Transverse colon (tissue), 4 donors: Measurements from ENCODE around the gene TAOK2.

ENCODE experiments used
- EP300 ChIP-seq: sonication (generic); formaldehyde crosslinking; IDR thresholded peaks from one replicate; pipeline ENCODE4 v1.6.1; 2017; ENCODE audit warnings: antibody characterized with exemption, low read depth
- POLR2A ChIP-seq: fragments of 450-650 bp; IDR thresholded peaks from one replicate; pipeline ENCODE4 v1.6.1; 2016; ENCODE audit warnings: antibody characterized with exemption, mild to moderate bottlenecking, moderate library complexity
- POLR2AphosphoS5 ChIP-seq, 3 donors: sonication (generic); formaldehyde crosslinking; IDR thresholded peaks; one replicate each; pipeline ENCODE4 v1.6.1; 2016; ENCODE audit warnings: antibody characterized with exemption in 3 of 3
- TF ChIP-seq, protein P1 (sequence below), 5 experiments: fragments of 200-600 bp in 3 of 5; fragments of 450-650 bp in 2 of 5; sonication (generic) in 3 of 5; IDR thresholded peaks; 1 replicate in 2 of 5; 2 replicates in 3 of 5; pipeline ENCODE4 v1.5.1; 2016 to 2017; ENCODE audit warnings: antibody characterized with exemption in 5 of 5, inconsistent platforms in 3 of 5, mild to moderate bottlenecking in 2 of 5, moderate library complexity in 1 of 5

DNA sequence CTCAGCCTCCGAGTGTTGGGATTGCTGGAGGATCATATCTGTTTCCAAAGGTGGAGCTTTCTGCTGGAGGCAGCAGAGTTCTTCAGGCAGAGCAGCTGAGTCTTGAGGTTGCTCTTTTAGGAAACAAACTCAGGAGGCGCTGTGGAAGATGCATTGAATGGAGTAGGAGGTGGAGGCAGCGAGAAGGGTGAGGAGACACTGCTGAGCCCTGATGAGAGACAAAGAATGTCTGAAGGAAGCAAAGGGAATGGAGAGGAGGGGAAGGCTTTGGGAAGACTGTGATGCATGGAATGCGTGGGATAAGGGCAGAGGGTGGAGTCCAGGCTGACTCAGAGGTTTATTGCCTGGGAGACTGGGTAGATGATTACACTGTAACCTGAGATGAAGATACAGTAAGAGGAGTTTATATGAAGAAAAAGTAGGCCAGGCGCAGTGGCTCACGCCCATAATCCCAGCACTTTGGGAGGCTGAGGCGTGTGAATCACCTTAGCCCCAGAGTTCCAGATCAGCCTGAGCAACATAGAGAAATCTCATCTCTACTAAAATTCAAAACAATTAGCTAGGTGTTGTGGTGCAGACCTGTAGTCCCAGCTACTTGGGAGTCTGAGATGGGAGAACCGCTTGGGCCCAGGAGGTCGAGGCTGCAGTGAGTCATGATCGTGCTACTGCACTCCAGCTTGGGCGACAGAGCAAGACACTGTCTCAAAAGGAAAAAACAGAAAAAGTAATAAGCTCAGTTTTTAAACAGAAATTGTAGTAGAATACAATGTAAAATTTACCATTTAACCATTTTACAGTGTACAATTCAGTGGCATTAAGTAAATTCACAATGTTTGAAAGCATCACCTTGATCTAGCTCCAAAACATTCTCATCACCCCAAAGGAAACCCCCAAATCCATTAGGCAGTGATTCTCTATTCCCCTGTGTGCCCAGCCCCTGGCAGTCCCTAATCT lies 29.5 kb upstream of the TAOK2 start:
- TF ChIP-seq, protein P1, sequence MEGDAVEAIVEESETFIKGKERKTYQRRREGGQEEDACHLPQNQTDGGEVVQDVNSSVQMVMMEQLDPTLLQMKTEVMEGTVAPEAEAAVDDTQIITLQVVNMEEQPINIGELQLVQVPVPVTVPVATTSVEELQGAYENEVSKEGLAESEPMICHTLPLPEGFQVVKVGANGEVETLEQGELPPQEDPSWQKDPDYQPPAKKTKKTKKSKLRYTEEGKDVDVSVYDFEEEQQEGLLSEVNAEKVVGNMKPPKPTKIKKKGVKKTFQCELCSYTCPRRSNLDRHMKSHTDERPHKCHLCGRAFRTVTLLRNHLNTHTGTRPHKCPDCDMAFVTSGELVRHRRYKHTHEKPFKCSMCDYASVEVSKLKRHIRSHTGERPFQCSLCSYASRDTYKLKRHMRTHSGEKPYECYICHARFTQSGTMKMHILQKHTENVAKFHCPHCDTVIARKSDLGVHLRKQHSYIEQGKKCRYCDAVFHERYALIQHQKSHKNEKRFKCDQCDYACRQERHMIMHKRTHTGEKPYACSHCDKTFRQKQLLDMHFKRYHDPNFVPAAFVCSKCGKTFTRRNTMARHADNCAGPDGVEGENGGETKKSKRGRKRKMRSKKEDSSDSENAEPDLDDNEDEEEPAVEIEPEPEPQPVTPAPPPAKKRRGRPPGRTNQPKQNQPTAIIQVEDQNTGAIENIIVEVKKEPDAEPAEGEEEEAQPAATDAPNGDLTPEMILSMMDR (IDR thresholded peaks at IDR 0.05), result peak in 1 of 5 experiments; percentile 25
- TF ChIP-seq POLR2A, result peak; percentile 23
- no peak for TF ChIP-seq EP300
- TF ChIP-seq POLR2AphosphoS5 (IDR thresholded peaks at IDR 0.05), result peak in 1 of 3 donors; percentile 50
